HG03469 (cell line): Measurements from ENCODE around the gene SFRP5.

Experiments used
- ATAC-seq: cut with Tn5 transposase; IDR thresholded peaks from one replicate; pipeline ENCODE4 v1.9.1; 2021; ENCODE audit warnings: mild to moderate bottlenecking, moderate library complexity, moderate number of reproducible peaks; ENCODE audit not compliant: unreplicated experiment

The SFRP5 gene

GRCh38 chr10:97785731-97786130 lies 13.9 kb upstream of the SFRP5 start:
- no peak for ATAC-seq

GRCh38 chr10:97785231-97785630 lies 13.4 kb upstream of the SFRP5 start:
- no peak for ATAC-seq

- no peak for ATAC-seq
Measured at GRCh38 chr10:97784200-97784810, 12.5 kb upstream of the SFRP5 start.

- no peak for ATAC-seq
Measured at GRCh38 chr10:97782455-97783228, 10.8 kb upstream of the SFRP5 start.

- ATAC-seq = no peak
Measured at GRCh38 chr10:97781618-97782331, 10.0 kb upstream of the SFRP5 start.

GRCh38 chr10:97780841-97781617 lies 9.2 kb upstream of the SFRP5 start:
- no peak for ATAC-seq

- ATAC-seq = no peak
Measured at GRCh38 chr10:97779975-97780374, 8.2 kb upstream of the SFRP5 start.

GRCh38 chr10:97779492-97779891 lies 7.7 kb upstream of the SFRP5 start:
- ATAC-seq = no peak

GRCh38 chr10:97778452-97779302 lies 6.9 kb upstream of the SFRP5 start:
- ATAC-seq = no peak

- ATAC-seq = no peak
Measured at GRCh38 chr10:97777143-97777542, 5.3 kb upstream of the SFRP5 start.

- no peak for ATAC-seq
Measured at GRCh38 chr10:97774811-97775294, 3.1 kb upstream of the SFRP5 start.

- ATAC-seq = no peak
Measured at GRCh38 chr10:97773096-97773495, 1.3 kb upstream of the SFRP5 start.

- no peak for ATAC-seq
Measured at GRCh38 chr10:97771055-97771891, 526 bp downstream of the SFRP5 start.

- ATAC-seq = no peak
Measured at GRCh38 chr10:97770255-97770654, 1.5 kb downstream of the SFRP5 start.

- no peak for ATAC-seq
Measured at GRCh38 chr10:97768322-97769315, 3.2 kb downstream of the SFRP5 start.

- ATAC-seq = no peak
Measured at GRCh38 chr10:97766996-97767924, 4.5 kb downstream of the SFRP5 start.
